ENCODE data around the gene REPIN1. TPM values are rescaled to one million over a fixed set of nuclear protein-coding genes. Genes with fewer than 3 reads are reported as not detected.

Gene REPIN1
- polyA plus RNA-seq, 1 experiment: 28.4 TPM

DNA sequence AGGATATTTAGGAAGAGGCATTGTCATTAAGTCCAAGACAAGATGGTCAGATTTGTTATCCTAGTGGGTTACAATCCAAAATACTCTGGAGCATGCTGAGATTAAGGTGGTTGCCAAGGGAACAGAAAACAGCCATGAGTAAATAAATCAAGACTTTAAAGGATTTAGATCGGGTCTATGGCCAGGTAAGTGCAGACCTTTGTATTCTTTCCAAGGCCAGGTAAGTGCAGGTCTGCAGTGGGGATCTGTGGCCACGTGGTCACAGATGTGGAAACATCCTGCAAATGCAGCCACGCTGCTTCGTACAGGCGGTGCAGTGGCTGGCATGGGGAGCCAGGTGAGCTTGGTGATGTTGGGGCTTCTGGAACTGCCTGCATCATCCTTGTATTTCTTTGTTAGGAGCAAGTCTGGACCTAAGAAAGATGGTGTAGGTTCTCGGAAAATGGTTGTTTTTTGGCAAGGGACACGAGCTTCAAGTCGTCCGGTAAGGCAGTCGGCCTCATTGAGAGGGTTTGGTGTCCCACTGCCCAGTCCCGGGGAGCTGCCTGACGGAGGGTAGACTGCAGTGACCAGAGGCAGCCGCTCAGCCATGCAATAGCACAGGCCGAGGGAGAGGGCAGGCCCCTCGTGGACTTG, 32.3 kb downstream of the REPIN1 start:
- H3K27ac ChIP-seq (ENCODE audit: low read depth, low read length): no peak overlapping the region
- ChIA-PET POLR2A (no interaction called here), CTCF (interaction anchor here (1.4 kb wide), 1 partner anchor 45 kb away, joined by 4 read pairs; no protein-coding TSS in a partner anchor)
- TF ChIP-seq, protein P1, sequence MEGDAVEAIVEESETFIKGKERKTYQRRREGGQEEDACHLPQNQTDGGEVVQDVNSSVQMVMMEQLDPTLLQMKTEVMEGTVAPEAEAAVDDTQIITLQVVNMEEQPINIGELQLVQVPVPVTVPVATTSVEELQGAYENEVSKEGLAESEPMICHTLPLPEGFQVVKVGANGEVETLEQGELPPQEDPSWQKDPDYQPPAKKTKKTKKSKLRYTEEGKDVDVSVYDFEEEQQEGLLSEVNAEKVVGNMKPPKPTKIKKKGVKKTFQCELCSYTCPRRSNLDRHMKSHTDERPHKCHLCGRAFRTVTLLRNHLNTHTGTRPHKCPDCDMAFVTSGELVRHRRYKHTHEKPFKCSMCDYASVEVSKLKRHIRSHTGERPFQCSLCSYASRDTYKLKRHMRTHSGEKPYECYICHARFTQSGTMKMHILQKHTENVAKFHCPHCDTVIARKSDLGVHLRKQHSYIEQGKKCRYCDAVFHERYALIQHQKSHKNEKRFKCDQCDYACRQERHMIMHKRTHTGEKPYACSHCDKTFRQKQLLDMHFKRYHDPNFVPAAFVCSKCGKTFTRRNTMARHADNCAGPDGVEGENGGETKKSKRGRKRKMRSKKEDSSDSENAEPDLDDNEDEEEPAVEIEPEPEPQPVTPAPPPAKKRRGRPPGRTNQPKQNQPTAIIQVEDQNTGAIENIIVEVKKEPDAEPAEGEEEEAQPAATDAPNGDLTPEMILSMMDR (IDR thresholded peaks at IDR 0.05; ENCODE audit: low read depth, low read length): no peak
- no peak for DNase-seq (ENCODE audit: low read depth, low spot score)
- no peaks in the 10 kb centered on the region; the same call in 1 of the 2 replicates for H3K9me3 ChIP-seq (ENCODE audit: control insufficient read depth, insufficient read depth, low read length)
- H3K4me3 ChIP-seq (ENCODE audit: low read depth, low read length): no peak overlapping the region
- H3K27me3 ChIP-seq (ENCODE audit: control insufficient read depth, insufficient read depth, low read length): no peaks in the 10 kb centered on the region

DNA sequence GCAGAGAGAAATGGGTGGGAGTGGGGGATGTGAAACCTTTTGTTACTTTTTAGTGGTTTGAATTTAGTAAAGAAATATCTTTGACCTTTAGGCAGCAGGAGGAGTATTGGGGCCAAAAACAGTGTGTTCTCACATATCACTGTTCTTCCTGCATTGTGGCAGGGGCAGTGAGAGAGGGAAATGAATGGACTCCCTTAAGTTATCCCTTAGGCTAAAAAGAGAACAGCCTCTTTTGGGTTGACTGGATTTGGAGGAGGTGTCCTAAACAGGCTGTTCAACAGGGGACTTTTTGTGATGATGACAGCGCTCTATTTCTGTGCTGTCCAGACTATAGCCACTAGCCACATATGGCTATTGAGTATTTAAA, 32.8 kb downstream of the REPIN1 start:
- DNase-seq (ENCODE audit: low read depth, low spot score): no peak
- Histone ChIP-seq H3K4me3 (ENCODE audit: low read depth, low read length) (no peak overlapping the region), H3K9me3 (ENCODE audit: control insufficient read depth, insufficient read depth, low read length) (no peaks in the 10 kb centered on the region; the same call in 1 of the 2 replicates), H3K27me3 (ENCODE audit: control insufficient read depth, insufficient read depth, low read length) (no peaks in the 10 kb centered on the region), H3K27ac (ENCODE audit: low read depth, low read length) (no peak overlapping the region)
- ChIA-PET CTCF (interaction anchor here (0.6 kb wide), 1 partner anchor 12 kb away, joined by 3 read pairs; no protein-coding TSS in a partner anchor), POLR2A (no interaction called here)
- TF ChIP-seq, protein P1 (IDR thresholded peaks at IDR 0.05; ENCODE audit: low read depth, low read length): no peak

DNA sequence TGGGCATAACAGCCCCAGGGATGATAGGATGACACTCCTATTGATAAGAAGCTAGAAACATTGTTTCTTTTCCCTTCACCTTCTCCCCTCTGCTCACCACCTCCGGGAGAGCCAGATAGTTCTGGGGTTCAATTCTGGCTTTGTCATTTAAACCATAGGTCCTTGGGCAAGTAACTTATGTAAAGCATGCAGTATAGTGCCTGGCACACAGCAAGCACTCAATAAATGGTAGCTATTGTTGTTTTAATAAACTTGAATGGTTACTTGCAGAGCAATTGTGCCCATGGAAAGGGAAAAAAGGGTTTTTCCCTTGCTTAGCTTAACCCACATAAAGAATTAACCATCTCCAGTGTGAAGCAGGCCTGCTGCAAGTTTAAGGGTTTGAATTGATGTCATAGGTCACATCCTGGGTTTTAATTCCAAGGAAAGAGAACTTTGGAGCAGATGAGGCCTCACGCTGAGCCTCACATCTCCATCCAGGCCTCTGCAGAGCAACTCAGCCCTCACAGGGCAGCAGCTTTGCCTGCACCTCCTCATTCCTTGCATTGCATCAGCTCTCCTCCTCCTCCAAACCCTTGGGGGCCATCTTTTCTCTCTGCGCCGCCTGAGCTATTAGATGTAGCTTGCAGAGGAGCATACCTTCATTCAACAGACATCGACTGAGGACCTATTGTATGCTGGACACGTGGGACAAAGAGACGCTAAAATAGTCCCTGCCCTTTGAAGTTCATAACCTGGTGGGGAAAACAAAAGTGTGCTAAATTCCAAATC, 33.4 kb downstream of the REPIN1 start:
- Histone ChIP-seq H3K4me3 (ENCODE audit: low read depth, low read length) (no peak overlapping the region), H3K27ac (ENCODE audit: low read depth, low read length) (no peak overlapping the region), H3K9me3 (ENCODE audit: control insufficient read depth, insufficient read depth, low read length) (no peaks in the 10 kb centered on the region), H3K27me3 (ENCODE audit: control insufficient read depth, insufficient read depth, low read length) (no peaks in the 10 kb centered on the region)
- POLR2A ChIA-PET: no interaction called here
- CTCF ChIA-PET: interaction anchor here (0.6 kb wide), 1 partner anchor 13 kb away, joined by 3 read pairs; no protein-coding TSS in a partner anchor
- DNase-seq (ENCODE audit: low read depth, low spot score): no peak
- TF ChIP-seq, protein P1 (IDR thresholded peaks at IDR 0.05; ENCODE audit: low read depth, low read length): no peak

DNA sequence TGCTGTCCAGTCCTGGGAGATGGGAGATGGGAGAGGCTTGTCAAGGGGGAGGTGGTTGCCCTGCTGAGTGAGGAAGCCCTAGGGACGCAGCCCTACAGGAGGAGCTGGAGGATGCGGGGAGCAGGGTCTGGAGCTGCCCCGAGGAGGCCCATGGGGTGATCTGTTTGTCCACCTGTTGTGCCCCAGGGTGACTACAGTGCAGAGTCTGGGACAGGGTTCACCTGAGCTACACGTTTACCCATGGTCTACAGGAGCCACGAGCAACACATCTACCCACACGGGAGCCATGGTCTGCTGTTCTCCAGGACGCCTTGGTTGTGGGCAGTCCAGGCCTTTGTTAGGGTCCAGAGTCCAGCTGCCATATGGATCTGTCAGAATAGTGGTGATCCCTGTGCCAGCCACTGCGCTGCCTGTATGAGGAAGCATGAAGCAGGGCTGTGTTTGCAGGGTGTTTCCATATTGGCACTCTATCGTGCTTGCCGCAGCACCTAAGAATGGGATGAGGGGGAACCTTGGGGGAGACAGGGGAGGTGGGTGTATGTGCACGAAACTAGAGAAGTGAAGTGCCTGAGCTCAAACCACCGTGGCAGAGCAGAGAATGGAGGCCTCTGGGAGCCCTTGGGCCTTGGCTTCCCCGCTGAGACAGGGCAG, 34.2 kb downstream of the REPIN1 start:
- H3K27ac ChIP-seq (ENCODE audit: low read depth, low read length): no peak overlapping the region
- POLR2A ChIA-PET: no interaction called here
- H3K4me3 ChIP-seq (ENCODE audit: low read depth, low read length): no peak overlapping the region
- CTCF ChIA-PET: interaction anchor here (0.8 kb wide), 1 partner anchor 563 kb away, joined by 3 read pairs; no protein-coding TSS in a partner anchor
- TF ChIP-seq, protein P1 (IDR thresholded peaks at IDR 0.05; ENCODE audit: low read depth, low read length): no peak
- H3K27me3 ChIP-seq (ENCODE audit: control insufficient read depth, insufficient read depth, low read length): no peaks in the 10 kb centered on the region
- DNase-seq (ENCODE audit: low read depth, low spot score): no peak
- no peaks in the 10 kb centered on the region; the same call in 1 of the 2 replicates for H3K9me3 ChIP-seq (ENCODE audit: control insufficient read depth, insufficient read depth, low read length)
